ENCODE results near the gene PTPRF. TPM values are rescaled to one million over a fixed set of nuclear protein-coding genes. Genes with fewer than 3 reads are reported as not detected.

The PTPRF gene
- polyA plus RNA-seq, 3 donors = 228 to 244 (median 233) TPM

- no peak for DNase-seq
Measured at GRCh38 chr1:43572538-43572937, 41.9 kb downstream of the PTPRF start.

GRCh38 chr1:43573066-43573800, 42.5 kb downstream of the PTPRF start:
- no peak for DNase-seq

GRCh38 chr1:43576521-43576920, 45.8 kb downstream of the PTPRF start:
- DNase-seq = no peak

- DNase-seq = no peak
Measured at GRCh38 chr1:43577655-43578542, 47.2 kb downstream of the PTPRF start.

- DNase-seq = no peak
Measured at GRCh38 chr1:43580039-43580438, 49.4 kb downstream of the PTPRF start.

GRCh38 chr1:43582162-43582566, 51.5 kb downstream of the PTPRF start:
- no peak for DNase-seq

- DNase-seq = no peak
Measured at GRCh38 chr1:43583058-43583457, 52.4 kb downstream of the PTPRF start.

GRCh38 chr1:43584204-43584603, 53.5 kb downstream of the PTPRF start:
- no peak for DNase-seq

- no peak for DNase-seq
Measured at GRCh38 chr1:43585557-43585956, 54.9 kb downstream of the PTPRF start.

GRCh38 chr1:43586136-43586731, 55.6 kb downstream of the PTPRF start:
- DNase-seq = no peak

GRCh38 chr1:43587001-43587400, 56.3 kb downstream of the PTPRF start:
- DNase-seq = no peak

GRCh38 chr1:43587594-43587993, 56.9 kb downstream of the PTPRF start:
- DNase-seq = no peak

- no peak for DNase-seq
Measured at GRCh38 chr1:43588592-43588991, 57.9 kb downstream of the PTPRF start.

GRCh38 chr1:43590388-43590925, 59.8 kb downstream of the PTPRF start:
- no peak for DNase-seq

- DNase-seq = no peak
Measured at GRCh38 chr1:43591181-43591580, 60.5 kb downstream of the PTPRF start.

GRCh38 chr1:43592051-43592665, 61.5 kb downstream of the PTPRF start:
- no peak for DNase-seq

GRCh38 chr1:43592974-43593683, 62.4 kb downstream of the PTPRF start:
- no peak for DNase-seq

- DNase-seq = no peak
Measured at GRCh38 chr1:43596579-43596978, 65.9 kb downstream of the PTPRF start.

- no peak for DNase-seq
Measured at GRCh38 chr1:43597028-43597427, 66.3 kb downstream of the PTPRF start.

- DNase-seq = no peak
Measured at GRCh38 chr1:43597721-43598120, 67.0 kb downstream of the PTPRF start.

GRCh38 chr1:43598622-43599021, 67.9 kb downstream of the PTPRF start:
- no peak for DNase-seq

Data from renal pelvis (tissue), 4 donors.